NCI-H2107 treated with DMSO at 0.1 percent for 48 hours (cell line): ENCODE measurements around the gene SAP30.
A peak's percentile ranks its signal among the peaks of the same experiment; 100 is the strongest.

Experiments
- DNase-seq: peaks from one replicate; lab custom pipeline; 2025; ENCODE audit not compliant: unreplicated experiment; lab: John Stamatoyannopoulos, UW

Gene SAP30

GRCh38 chr4:173367285-173367684 is 3.5 kb upstream of the SAP30 start:
- no peak for DNase-seq

GRCh38 chr4:173367946-173368345 is 2.8 kb upstream of the SAP30 start:
- no peak for DNase-seq

GRCh38 chr4:173370130-173370476 is 651 bp upstream of the SAP30 start:
- DNase-seq: no peak

GRCh38 chr4:173371292-173372192 is 788 bp downstream of the SAP30 start:
- DNase-seq: no peak

- DNase-seq: no peak
These were observed 3.8 kb downstream of the SAP30 start for GRCh38 chr4:173374588-173374987.

GRCh38 chr4:173379929-173380328 is 9.2 kb downstream of the SAP30 start:
- no peak for DNase-seq

- DNase-seq: no peak
These were observed 10.2 kb downstream of the SAP30 start for GRCh38 chr4:173380987-173381386.

GRCh38 chr4:173381610-173382009 is 10.9 kb downstream of the SAP30 start:
- DNase-seq: no peak

- no peak for DNase-seq
These were observed 11.6 kb downstream of the SAP30 start for GRCh38 chr4:173382349-173382748.

- no peak for DNase-seq
These were observed 16.0 kb downstream of the SAP30 start for GRCh38 chr4:173386751-173387150.

- no peak for DNase-seq
These were observed 20.9 kb downstream of the SAP30 start for GRCh38 chr4:173391701-173392100.

GRCh38 chr4:173397604-173398003 is 26.9 kb downstream of the SAP30 start:
- no peak for DNase-seq

- DNase-seq: no peak
These were observed 27.5 kb downstream of the SAP30 start for GRCh38 chr4:173398220-173398619.

GRCh38 chr4:173398779-173399415 is 28.1 kb downstream of the SAP30 start, which contains the start of gene SCRG1:
Gene SCRG1 (minus strand): TSS chr4:173399116. CDS start chr4:173391414, 7,702 bp downstream.
- no peak for DNase-seq

GRCh38 chr4:173401063-173401462 is 30.3 kb downstream of the SAP30 start:
- DNase-seq: no peak

GRCh38 chr4:173403051-173403450 is 32.3 kb downstream of the SAP30 start:
- no peak for DNase-seq

- DNase-seq: no peak
These were observed 33.6 kb downstream of the SAP30 start for GRCh38 chr4:173404296-173404865.

GRCh38 chr4:173405840-173406606 is 35.3 kb downstream of the SAP30 start:
- no peak for DNase-seq

- DNase-seq: peak; percentile 1
These were observed 39.3 kb downstream of the SAP30 start for GRCh38 chr4:173410079-173410478.

GRCh38 chr4:173411106-173411693 is 40.4 kb downstream of the SAP30 start:
- DNase-seq: no peak

- no peak for DNase-seq
These were observed 42.3 kb downstream of the SAP30 start for GRCh38 chr4:173413036-173413435.
